Measurements from ENCODE around the gene HSPBAP1.

HSPBAP1 gene, protein sequence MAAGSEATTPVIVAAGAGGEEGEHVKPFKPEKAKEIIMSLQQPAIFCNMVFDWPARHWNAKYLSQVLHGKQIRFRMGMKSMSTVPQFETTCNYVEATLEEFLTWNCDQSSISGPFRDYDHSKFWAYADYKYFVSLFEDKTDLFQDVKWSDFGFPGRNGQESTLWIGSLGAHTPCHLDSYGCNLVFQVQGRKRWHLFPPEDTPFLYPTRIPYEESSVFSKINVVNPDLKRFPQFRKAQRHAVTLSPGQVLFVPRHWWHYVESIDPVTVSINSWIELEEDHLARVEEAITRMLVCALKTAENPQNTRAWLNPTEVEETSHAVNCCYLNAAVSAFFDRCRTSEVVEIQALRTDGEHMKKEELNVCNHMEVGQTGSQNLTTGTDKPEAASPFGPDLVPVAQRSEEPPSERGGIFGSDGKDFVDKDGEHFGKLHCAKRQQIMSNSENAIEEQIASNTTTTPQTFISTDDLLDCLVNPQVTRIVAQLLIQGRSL

DNA sequence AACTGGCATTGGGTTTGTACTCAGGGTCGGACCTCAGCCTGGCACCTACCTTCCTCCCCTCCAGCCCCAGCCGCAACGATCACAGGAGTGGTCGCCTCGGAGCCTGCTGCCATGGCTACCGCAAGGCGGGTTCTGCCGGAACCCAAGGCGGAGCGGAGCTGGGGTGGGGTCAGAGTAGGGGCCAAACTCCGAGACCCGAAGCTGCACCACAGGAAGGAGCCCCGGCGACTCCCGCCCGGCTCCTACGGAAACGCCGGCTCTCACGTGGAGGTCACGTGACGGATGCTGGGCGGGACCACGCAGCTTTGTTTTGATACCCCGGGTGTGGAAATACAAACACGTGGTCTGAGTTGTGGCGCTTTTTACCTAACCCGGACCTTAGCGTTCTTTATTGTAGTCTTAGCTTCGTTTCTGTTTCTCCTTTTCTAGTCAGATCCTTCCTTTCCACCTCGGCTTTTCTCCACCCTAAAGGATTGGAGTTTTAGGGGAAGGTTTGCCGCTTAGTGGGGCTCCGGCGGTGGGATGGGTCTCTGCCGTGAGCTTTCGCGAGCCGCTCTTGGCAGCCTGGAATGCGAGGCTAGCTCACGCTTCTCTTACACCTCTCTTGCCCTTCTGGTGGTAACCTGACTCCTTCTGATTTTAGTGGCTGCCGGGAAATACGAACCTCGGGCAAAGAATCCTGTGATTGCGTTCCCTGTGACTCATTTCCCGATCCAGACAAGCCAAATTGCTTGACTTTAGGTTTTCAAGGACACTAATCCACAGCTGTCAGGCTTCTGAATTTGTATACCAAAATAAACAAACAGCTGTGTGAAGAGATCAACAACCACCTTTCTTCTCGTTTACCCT is at the start of gene HSPBAP1:
TSS of gene HSPBAP1 (minus strand) at position 264 of the 849 bp plus-strand sequence. CDS start at position 113, 151 bp downstream.
- WGBS (ENCODE audit: insufficient coverage, insufficient read length): no CpG with 5 or more reads among the region's 46 CpGs
- Histone ChIP-seq H3K4me3 (ENCODE audit: low read length) (peak within 1 kb of the TSS; percentile 73; the same call in 1 of the 2 replicates), H3K4me1 (ENCODE audit: control insufficient read depth, insufficient read depth, low read length) (no peaks in the 10 kb centered on the region), H3K9me3 (ENCODE audit: control insufficient read depth, insufficient read depth, low read length) (no peaks in the 10 kb centered on the region), H3K27ac (ENCODE audit: low read length) (no peak within 1 kb of the TSS), H3K36me3 (ENCODE audit: control insufficient read depth, insufficient read depth, low read length) (no peaks in the 10 kb centered on the region), H3K27me3 (ENCODE audit: control insufficient read depth, insufficient read depth, low read length) (no peaks in the 10 kb centered on the region; the same call in 1 of the 2 replicates)
- DNase-seq (ENCODE audit: low read depth, low spot score): peak; percentile 92

DNA sequence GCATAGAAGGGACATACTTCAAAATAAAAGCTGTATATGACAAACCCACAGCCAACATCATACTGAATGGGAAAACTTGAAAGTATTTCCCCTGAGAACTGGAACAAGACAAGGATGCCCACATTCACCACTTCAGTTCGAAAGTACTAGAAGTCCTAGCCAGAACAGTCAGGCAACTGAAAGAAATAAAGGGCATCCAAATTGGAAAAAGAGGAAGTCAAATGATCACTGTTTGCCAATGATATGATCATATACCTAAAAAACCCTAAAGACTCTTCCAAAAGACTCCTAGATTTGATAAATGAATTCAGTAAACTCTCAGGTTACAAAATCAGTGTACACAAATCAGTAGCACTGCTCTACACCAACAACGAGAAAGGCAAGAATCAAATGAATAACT is 42.0 kb upstream of the HSPBAP1 start:
- DNase-seq (ENCODE audit: low read depth, low spot score): no peak
- Histone ChIP-seq H3K4me1 (ENCODE audit: control insufficient read depth, insufficient read depth, low read length) (no peaks in the 10 kb centered on the region), H3K9me3 (ENCODE audit: control insufficient read depth, insufficient read depth, low read length) (no peaks in the 10 kb centered on the region), H3K27ac (ENCODE audit: low read length) (no peak overlapping the region), H3K27me3 (ENCODE audit: control insufficient read depth, insufficient read depth, low read length) (no peaks in the 10 kb centered on the region), H3K4me3 (ENCODE audit: low read length) (no peak overlapping the region), H3K36me3 (ENCODE audit: control insufficient read depth, insufficient read depth, low read length) (no peaks in the 10 kb centered on the region)
- WGBS (ENCODE audit: insufficient coverage, insufficient read length): no CpG with 5 or more reads among the region's 2 CpGs

DNA sequence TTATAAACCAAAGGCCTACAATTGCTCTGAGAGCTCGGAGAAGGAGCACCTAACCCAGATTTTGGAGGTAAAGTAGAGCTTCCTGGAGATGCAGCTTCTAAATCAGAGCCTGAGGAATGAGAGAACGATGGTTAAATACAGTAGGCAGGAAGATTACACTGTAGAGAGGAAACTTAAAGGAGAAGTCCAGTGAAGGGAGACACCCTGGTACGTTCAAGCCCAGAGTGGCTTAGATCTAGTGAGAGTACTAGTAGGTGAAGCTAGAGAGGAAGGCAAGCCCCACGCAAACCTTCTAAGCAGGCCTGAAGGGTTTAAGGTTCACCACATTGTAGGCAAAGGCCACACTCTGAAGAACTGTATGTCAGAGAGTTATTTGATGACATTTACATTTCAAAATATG is 34.6 kb upstream of the HSPBAP1 start:
- WGBS (ENCODE audit: insufficient coverage, insufficient read length): no CpG with 5 or more reads among the region's 4 CpGs
- Histone ChIP-seq H3K36me3 (ENCODE audit: control insufficient read depth, insufficient read depth, low read length) (no peaks in the 10 kb centered on the region), H3K27ac (ENCODE audit: low read length) (no peak overlapping the region), H3K27me3 (ENCODE audit: control insufficient read depth, insufficient read depth, low read length) (no peaks in the 10 kb centered on the region), H3K9me3 (ENCODE audit: control insufficient read depth, insufficient read depth, low read length) (no peaks in the 10 kb centered on the region), H3K4me3 (ENCODE audit: low read length) (no peak overlapping the region), H3K4me1 (ENCODE audit: control insufficient read depth, insufficient read depth, low read length) (no peaks in the 10 kb centered on the region)
- no peak for DNase-seq (ENCODE audit: low read depth, low spot score)

DNA sequence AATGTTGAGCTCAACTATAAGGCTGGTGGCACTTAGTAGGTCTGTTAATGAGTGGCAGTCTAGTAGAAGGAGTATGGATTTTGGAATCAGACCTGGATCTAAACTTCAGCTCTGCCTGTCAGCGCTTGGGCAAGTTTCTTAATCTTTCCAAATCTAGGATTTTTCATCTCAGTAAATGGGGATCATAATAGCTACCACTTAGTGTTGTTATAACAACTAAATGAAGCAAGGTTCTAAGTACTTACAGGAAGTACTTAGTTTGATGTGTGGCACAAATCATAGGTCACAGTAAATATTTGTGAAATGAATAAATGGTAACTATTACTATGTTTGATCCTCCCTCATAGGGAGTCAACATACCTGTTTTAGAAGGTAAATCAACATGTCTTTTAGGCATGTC is 32.6 kb upstream of the HSPBAP1 start:
- DNase-seq (ENCODE audit: low read depth, low spot score): no peak
- Histone ChIP-seq H3K4me1 (ENCODE audit: control insufficient read depth, insufficient read depth, low read length) (no peaks in the 10 kb centered on the region), H3K9me3 (ENCODE audit: control insufficient read depth, insufficient read depth, low read length) (no peaks in the 10 kb centered on the region), H3K27ac (ENCODE audit: low read length) (no peak overlapping the region), H3K27me3 (ENCODE audit: control insufficient read depth, insufficient read depth, low read length) (no peaks in the 10 kb centered on the region), H3K4me3 (ENCODE audit: low read length) (no peak overlapping the region), H3K36me3 (ENCODE audit: control insufficient read depth, insufficient read depth, low read length) (no peaks in the 10 kb centered on the region)
- no CpG with 5 or more reads among the region's 1 CpG for WGBS (ENCODE audit: insufficient coverage, insufficient read length)

DNA sequence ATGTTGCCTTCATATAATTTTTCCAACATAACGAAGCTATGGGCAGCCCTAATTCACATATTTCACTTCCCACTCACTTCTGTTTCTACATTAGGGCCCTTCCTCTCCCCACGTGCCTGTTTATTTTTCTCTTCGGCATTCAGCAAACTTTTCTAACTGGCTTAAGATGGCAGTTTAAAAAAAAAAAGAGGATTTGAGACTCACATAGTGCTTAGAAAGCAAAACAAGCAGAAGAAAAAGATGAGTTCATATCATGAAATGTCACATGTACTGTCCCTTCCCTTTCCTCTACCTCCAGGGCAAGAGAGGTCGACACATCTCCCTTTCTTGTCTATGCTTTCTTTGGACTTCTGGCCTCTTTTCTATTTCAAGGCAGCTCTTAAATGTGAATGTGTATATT is 31.8 kb upstream of the HSPBAP1 start:
- no peaks in the 10 kb centered on the region for H3K9me3 ChIP-seq (ENCODE audit: control insufficient read depth, insufficient read depth, low read length)
- WGBS (ENCODE audit: insufficient coverage, insufficient read length): no CpG with 5 or more reads among the region's 4 CpGs
- no peak overlapping the region for H3K27ac ChIP-seq (ENCODE audit: low read length)
- H3K4me3 ChIP-seq (ENCODE audit: low read length): no peak overlapping the region
- no peaks in the 10 kb centered on the region for H3K27me3 ChIP-seq (ENCODE audit: control insufficient read depth, insufficient read depth, low read length)
- no peaks in the 10 kb centered on the region for H3K36me3 ChIP-seq (ENCODE audit: control insufficient read depth, insufficient read depth, low read length)
- DNase-seq (ENCODE audit: low read depth, low spot score): no peak
- no peaks in the 10 kb centered on the region for H3K4me1 ChIP-seq (ENCODE audit: control insufficient read depth, insufficient read depth, low read length)

DNA sequence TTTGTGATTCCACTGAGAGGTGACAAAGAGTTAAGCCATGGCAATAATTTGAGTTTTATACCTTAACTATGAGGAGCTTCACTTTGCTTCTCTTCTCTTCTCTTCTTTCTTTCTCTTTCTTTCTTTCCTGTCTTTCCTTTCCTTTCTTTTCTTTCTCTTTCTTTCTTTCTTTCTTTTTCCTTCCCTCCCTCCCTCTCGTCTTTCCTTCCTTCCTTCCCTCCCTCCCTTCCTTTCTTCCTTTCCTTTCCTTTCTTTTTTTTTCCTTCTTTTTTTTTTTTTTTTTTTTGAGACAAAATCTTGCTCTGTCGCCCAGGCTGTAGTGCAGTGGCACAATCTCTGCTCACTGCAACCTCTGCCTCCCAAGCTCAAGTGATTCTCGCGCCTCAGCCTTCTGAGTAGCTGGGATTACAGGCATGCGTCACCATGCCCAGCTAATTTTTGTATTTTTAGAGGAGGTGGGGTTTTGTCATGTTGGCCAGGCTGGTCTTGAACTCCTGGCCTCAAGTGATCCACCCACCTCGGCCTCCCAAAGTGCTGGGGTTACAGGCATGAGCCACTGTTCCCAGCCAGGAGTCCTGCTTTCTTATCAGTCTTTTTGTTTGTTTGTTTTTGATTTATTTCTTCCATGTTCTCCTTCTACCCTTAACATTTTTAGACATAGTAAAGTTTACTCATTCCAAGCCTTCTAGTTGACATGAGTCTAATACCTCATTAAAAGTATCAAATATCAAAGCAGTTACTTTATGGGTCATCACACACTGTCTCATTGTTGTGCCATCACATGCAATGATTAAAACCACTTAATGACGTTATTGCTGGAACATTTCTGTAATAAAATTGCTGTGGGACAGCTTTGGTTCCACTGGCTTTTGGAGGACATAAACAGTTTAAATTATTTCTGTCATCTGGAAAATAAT is 31.1 kb upstream of the HSPBAP1 start:
- H3K36me3 ChIP-seq (ENCODE audit: control insufficient read depth, insufficient read depth, low read length): no peaks in the 10 kb centered on the region
- H3K27ac ChIP-seq (ENCODE audit: low read length): no peak overlapping the region
- no peak overlapping the region for H3K4me3 ChIP-seq (ENCODE audit: low read length)
- no peaks in the 10 kb centered on the region for H3K27me3 ChIP-seq (ENCODE audit: control insufficient read depth, insufficient read depth, low read length)
- no peaks in the 10 kb centered on the region for H3K9me3 ChIP-seq (ENCODE audit: control insufficient read depth, insufficient read depth, low read length)
- no peaks in the 10 kb centered on the region for H3K4me1 ChIP-seq (ENCODE audit: control insufficient read depth, insufficient read depth, low read length)
- DNase-seq (ENCODE audit: low read depth, low spot score): no peak
- no CpG with 5 or more reads among the region's 7 CpGs for WGBS (ENCODE audit: insufficient coverage, insufficient read length)

DNA sequence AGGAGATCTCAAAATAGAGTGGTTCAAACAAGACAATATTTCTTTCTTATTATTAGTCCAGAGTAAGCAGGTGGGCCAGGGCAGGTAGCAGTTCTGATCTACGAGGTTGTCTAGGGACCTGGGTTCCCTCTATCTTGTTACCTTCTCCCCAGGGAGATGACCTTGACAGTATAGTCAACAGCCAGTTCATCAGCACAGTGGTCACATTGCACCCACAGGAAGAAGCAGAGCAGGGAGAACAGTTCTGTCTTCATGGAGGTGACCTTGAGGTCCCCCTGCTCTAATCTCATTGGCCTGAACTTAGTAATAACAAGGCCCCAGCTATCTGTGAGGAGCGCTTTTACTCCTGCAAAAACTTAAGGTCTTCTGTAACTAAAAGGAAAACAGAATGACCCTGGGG is 23.0 kb upstream of the HSPBAP1 start:
- DNase-seq (ENCODE audit: low read depth, low spot score): no peak
- Histone ChIP-seq H3K4me3 (ENCODE audit: low read length) (no peak overlapping the region), H3K4me1 (ENCODE audit: control insufficient read depth, insufficient read depth, low read length) (no peaks in the 10 kb centered on the region), H3K36me3 (ENCODE audit: control insufficient read depth, insufficient read depth, low read length) (no peaks in the 10 kb centered on the region), H3K27ac (ENCODE audit: low read length) (no peak overlapping the region), H3K9me3 (ENCODE audit: control insufficient read depth, insufficient read depth, low read length) (no peaks in the 10 kb centered on the region), H3K27me3 (ENCODE audit: control insufficient read depth, insufficient read depth, low read length) (no peaks in the 10 kb centered on the region)
- no CpG with 5 or more reads among the region's 2 CpGs for WGBS (ENCODE audit: insufficient coverage, insufficient read length)

DNA sequence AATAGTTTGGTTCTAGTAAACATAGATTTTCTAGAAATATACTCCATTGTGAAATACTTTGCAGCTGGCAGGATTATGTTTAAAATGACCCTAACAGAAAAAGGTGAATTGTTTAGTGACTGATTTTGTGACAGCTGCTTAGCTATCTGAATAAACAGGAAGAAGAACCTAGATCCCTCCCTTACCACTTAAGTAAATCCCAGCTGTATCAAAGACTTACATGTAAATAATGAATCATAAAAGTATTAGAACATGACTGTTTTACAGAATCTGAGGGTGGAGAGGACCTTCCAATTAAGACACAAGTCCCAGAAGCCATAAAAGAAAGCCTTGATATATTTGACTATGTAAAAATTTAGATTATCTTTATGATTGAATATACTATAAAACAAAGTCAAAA is 17.1 kb upstream of the HSPBAP1 start:
- Histone ChIP-seq H3K4me3 (ENCODE audit: low read length) (no peak overlapping the region), H3K4me1 (ENCODE audit: control insufficient read depth, insufficient read depth, low read length) (no peaks in the 10 kb centered on the region), H3K27me3 (ENCODE audit: control insufficient read depth, insufficient read depth, low read length) (no peaks in the 10 kb centered on the region), H3K9me3 (ENCODE audit: control insufficient read depth, insufficient read depth, low read length) (no peaks in the 10 kb centered on the region), H3K27ac (ENCODE audit: low read length) (no peak overlapping the region), H3K36me3 (ENCODE audit: control insufficient read depth, insufficient read depth, low read length) (no peaks in the 10 kb centered on the region)
- DNase-seq (ENCODE audit: low read depth, low spot score): no peak

DNA sequence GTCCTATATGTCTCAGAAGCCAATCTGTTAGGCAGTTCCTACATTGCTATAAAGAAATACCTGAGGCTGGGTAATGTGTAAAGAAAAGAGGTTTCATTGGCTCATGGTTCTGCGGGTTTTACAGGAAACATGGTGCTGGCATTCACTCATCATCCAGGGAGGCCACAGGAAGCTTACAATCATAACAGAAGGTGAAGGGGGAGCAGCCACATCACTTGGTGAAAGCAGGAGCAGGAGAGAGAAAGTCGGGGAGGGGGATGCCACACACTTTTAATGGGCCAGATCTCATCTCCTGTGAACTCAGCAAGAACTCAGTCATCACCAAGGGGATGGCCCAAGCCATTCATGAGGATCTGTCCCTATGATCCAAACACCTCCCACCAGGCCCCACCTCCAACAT is 10.3 kb upstream of the HSPBAP1 start:
- Histone ChIP-seq H3K9me3 (ENCODE audit: control insufficient read depth, insufficient read depth, low read length) (no peaks in the 10 kb centered on the region), H3K36me3 (ENCODE audit: control insufficient read depth, insufficient read depth, low read length) (no peaks in the 10 kb centered on the region), H3K27ac (ENCODE audit: low read length) (no peak overlapping the region), H3K4me3 (ENCODE audit: low read length) (no peak overlapping the region), H3K27me3 (ENCODE audit: control insufficient read depth, insufficient read depth, low read length) (no peaks in the 10 kb centered on the region), H3K4me1 (ENCODE audit: control insufficient read depth, insufficient read depth, low read length) (no peaks in the 10 kb centered on the region)
- no peak for DNase-seq (ENCODE audit: low read depth, low spot score)
- no CpG with 5 or more reads among the region's 2 CpGs for WGBS (ENCODE audit: insufficient coverage, insufficient read length)

DNA sequence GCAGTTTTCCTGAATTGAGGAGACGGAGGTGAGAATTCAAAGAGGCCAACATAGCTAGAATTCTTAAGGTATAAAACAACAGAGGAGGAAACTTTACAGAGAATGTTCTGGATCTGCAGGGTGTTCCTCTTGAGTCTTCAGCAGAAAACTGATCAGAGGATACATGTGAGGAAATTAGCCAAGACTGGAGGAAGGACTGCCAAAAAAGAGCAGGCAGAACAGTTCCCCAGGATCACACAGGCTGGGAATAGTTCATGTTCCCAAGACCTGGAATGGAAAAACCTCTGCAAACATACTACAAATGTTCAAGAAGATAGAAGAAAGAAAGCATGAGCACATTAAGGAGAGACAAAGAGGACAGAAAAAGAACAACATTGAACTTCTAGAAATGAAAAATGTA is 8.7 kb upstream of the HSPBAP1 start:
- no CpG with 5 or more reads among the region's 1 CpG for WGBS (ENCODE audit: insufficient coverage, insufficient read length)
- H3K9me3 ChIP-seq (ENCODE audit: control insufficient read depth, insufficient read depth, low read length): no peaks in the 10 kb centered on the region
- no peaks in the 10 kb centered on the region for H3K36me3 ChIP-seq (ENCODE audit: control insufficient read depth, insufficient read depth, low read length)
- H3K4me1 ChIP-seq (ENCODE audit: control insufficient read depth, insufficient read depth, low read length): no peaks in the 10 kb centered on the region
- DNase-seq (ENCODE audit: low read depth, low spot score): no peak
- no peaks in the 10 kb centered on the region for H3K27me3 ChIP-seq (ENCODE audit: control insufficient read depth, insufficient read depth, low read length)
- no peak overlapping the region for H3K27ac ChIP-seq (ENCODE audit: low read length)
- H3K4me3 ChIP-seq (ENCODE audit: low read length): no peak overlapping the region
